22Rv1 (cell line): ENCODE results near the gene DET1.

ENCODE experiments used
- ZFX ChIP-seq: fragments of 450-650 bp; IDR thresholded peaks from 2 replicates; pipeline ENCODE4 v1.6.1; 2017; ENCODE audit warnings: antibody characterized with exemption, borderline replicate concordance
- TF ChIP-seq, protein P1 (sequence below): fragments of 450-650 bp; IDR thresholded peaks from 2 replicates; pipeline ENCODE4 v1.5.1; 2017; ENCODE audit warnings: mild to moderate bottlenecking

DNA sequence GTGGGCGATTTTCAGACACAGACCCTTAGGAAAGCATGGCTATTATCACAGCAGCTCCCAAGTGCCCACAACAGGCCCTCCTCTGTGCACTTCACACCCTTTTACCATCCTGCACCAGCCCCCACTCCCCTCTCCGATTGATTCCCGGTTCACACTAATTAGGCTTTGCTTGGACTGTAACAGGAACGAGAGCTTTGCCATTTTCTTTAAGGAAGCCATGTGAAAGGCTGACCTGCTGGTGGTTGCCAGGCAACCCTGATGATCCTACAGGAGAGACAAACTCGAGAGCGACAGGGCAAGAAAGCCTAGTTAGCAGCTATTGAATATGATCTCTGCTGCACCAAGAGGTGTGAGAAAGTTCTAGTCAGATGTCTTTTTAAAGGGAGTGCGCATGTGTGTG is 28.2 kb upstream of the DET1 start:
- TF ChIP-seq, protein P1, sequence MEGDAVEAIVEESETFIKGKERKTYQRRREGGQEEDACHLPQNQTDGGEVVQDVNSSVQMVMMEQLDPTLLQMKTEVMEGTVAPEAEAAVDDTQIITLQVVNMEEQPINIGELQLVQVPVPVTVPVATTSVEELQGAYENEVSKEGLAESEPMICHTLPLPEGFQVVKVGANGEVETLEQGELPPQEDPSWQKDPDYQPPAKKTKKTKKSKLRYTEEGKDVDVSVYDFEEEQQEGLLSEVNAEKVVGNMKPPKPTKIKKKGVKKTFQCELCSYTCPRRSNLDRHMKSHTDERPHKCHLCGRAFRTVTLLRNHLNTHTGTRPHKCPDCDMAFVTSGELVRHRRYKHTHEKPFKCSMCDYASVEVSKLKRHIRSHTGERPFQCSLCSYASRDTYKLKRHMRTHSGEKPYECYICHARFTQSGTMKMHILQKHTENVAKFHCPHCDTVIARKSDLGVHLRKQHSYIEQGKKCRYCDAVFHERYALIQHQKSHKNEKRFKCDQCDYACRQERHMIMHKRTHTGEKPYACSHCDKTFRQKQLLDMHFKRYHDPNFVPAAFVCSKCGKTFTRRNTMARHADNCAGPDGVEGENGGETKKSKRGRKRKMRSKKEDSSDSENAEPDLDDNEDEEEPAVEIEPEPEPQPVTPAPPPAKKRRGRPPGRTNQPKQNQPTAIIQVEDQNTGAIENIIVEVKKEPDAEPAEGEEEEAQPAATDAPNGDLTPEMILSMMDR: no peak
- no peak for TF ChIP-seq ZFX
